Stomach (tissue), 9 donors: ENCODE results near the gene CIRBP. TPM values are rescaled to one million over a fixed set of nuclear protein-coding genes. Genes with fewer than 3 reads are reported as not detected.

Experiments used
- DNase-seq, 2 donors: peaks; one replicate each; pipeline versions ENCODE4 v3.0.0 to v3.0.0-alpha.2; 2013 to 2019
- H3K27ac ChIP-seq, 5 donors: fragments of 200-600 bp in 4 of 5; sonication (generic) in 4 of 5; one replicate each; pipeline ENCODE4 v1.5.1; 2013 to 2019; ENCODE audit warnings: mild to moderate bottlenecking in 1 of 5, moderate library complexity in 1 of 5
- H3K27me3 ChIP-seq, 3 donors: fragments of 200-600 bp; sonication (generic); one replicate each; pipeline ENCODE4 v1.5.1; 2017 to 2019; ENCODE audit warnings: mixed run types in 1 of 3
- H3K36me3 ChIP-seq, 4 donors: fragments of 200-600 bp; sonication (generic); 1 replicate in 3 of 4; 2 replicates in 1 of 4; pipeline ENCODE4 v1.5.1; 2016 to 2019
- H3K4me1 ChIP-seq, 4 donors: fragments of 200-600 bp; sonication (generic); one replicate each; pipeline ENCODE4 v1.5.1; 2016 to 2019
- H3K4me3 ChIP-seq, 4 donors: fragments of 200-600 bp; sonication (generic) in 3 of 4; one replicate each; pipeline ENCODE4 v1.5.1; 2016 to 2019; ENCODE audit warnings: mild to moderate bottlenecking in 1 of 4
- H3K9me3 ChIP-seq, 4 donors: fragments of 200-600 bp; sonication (generic); one replicate each; pipeline ENCODE4 v1.5.1; 2016 to 2019
- CTCF ChIP-seq, 7 experiments: fragments of 450-650 bp in 4 of 7; fragments of 200-600 bp in 3 of 7; sonication (generic) in 3 of 7; IDR thresholded peaks; one replicate each; pipeline ENCODE4 v1.5.1; 2016 to 2019; ENCODE audit warnings: antibody characterized with exemption in 7 of 7, control low read depth in 2 of 7, mild to moderate bottlenecking in 1 of 7
- EP300 ChIP-seq: sonication (generic); formaldehyde crosslinking; IDR thresholded peaks from one replicate; pipeline ENCODE4 v1.6.1; 2017; ENCODE audit warnings: antibody characterized with exemption
- POLR2A ChIP-seq, 4 donors: fragments of 450-650 bp; IDR thresholded peaks; one replicate each; pipeline ENCODE4 v1.6.1; 2016; ENCODE audit warnings: antibody characterized with exemption in 4 of 4, control low read depth in 2 of 4, mild to moderate bottlenecking in 1 of 4, moderate library complexity in 1 of 4
- POLR2AphosphoS5 ChIP-seq, 3 donors: sonication (generic); formaldehyde crosslinking; IDR thresholded peaks; one replicate each; pipeline ENCODE4 v1.6.1; 2016; ENCODE audit warnings: antibody characterized with exemption in 3 of 3
- WGBS, 5 donors: extraction: QIAGEN DNeasy Blood & Tissue Kit in 3 of 5; methylation state at CpG; one replicate each; pipeline versions ENCODE4 v1.1.5 to v1.1.7; 2013 to 2018; 5-methylcytosine and 5-hydroxymethylcytosine counted together
- intact Hi-C: fragments of 100-400 bp; cut with DNase I; formaldehyde crosslinking; loops from one replicate; pipeline ENCODE4 v1.15.1; 2023; ENCODE audit warnings: low total_unique reads
- polyA plus RNA-seq, 3 donors: library from polyadenylated mRNA; stranded (reverse); fragments of 200-250 nt; gene quantifications; one replicate each; pipeline ENCODE4 v1.2.3, GENCODE V29; 2013
- total RNA-seq, 5 donors: library from RNA; depleted of rRNA; stranded (reverse); fragments of >200 nt; gene quantifications; one replicate each; pipeline versions ENCODE4 v1.1.0 to v1.2.3, GENCODE V29; 2014 to 2016
- donor health status: healthy with polysubstance abuse.
- donor health status: Bipolar disorder and iron deficiency.
- donor health status: healthy.

CIRBP gene
- total and polyA plus RNA-seq, 8 donors, result 250 to 686 (median 356) TPM

- 23 to 40% (median 28%) methylated on average over 18 to 21 of the region's 21 CpGs for WGBS, 5 donors
- Histone ChIP-seq H3K27ac (peak overlapping the region; percentile 93 to 100 (median 100)), H3K4me1 (peaks cover 79 to 95% (median 89%) of the 10 kb centered on the region in 4 donors), H3K36me3 (peaks cover 6 to 10% (median 8%) of the 10 kb centered on the region in 4 donors), H3K27me3 (no peaks in the 10 kb centered on the region), H3K9me3 (no peaks in the 10 kb centered on the region), H3K4me3 (peak overlapping the region in 2 of 4 donors; percentile 52 to 69)
- intact Hi-C loops, result no loop called here
- no peak for DNase-seq
- TF ChIP-seq POLR2A (IDR thresholded peaks at IDR 0.05) (no peak), POLR2AphosphoS5 (IDR thresholded peaks at IDR 0.05) (no peak), EP300 (no peak), CTCF (IDR thresholded peaks at IDR 0.05) (no peak)
Measured at GRCh38 chr19:1262623-1263123, 6.5 kb upstream of the CIRBP start.

GRCh38 chr19:1263188-1263587 lies 5.9 kb upstream of the CIRBP start:
- Histone ChIP-seq H3K36me3 (peaks cover under 1 to 5% (median 2%) of the 10 kb centered on the region in 4 donors), H3K9me3 (no peaks in the 10 kb centered on the region), H3K4me1 (peaks cover 79 to 95% (median 89%) of the 10 kb centered on the region in 4 donors), H3K27me3 (no peaks in the 10 kb centered on the region), H3K27ac (peak overlapping the region; percentile 93 to 100 (median 100)), H3K4me3 (no peak overlapping the region)
- intact Hi-C loops, result no loop called here
- no peak for TF ChIP-seq POLR2AphosphoS5 (IDR thresholded peaks at IDR 0.05)
- TF ChIP-seq CTCF (IDR thresholded peaks at IDR 0.05), result no peak
- no peak for TF ChIP-seq EP300
- no peak for TF ChIP-seq POLR2A (IDR thresholded peaks at IDR 0.05)
- 47 to 75% (median 62%) methylated on average over 5 of the region's 5 CpGs for WGBS, 5 donors
- DNase-seq, result no peak

DNA sequence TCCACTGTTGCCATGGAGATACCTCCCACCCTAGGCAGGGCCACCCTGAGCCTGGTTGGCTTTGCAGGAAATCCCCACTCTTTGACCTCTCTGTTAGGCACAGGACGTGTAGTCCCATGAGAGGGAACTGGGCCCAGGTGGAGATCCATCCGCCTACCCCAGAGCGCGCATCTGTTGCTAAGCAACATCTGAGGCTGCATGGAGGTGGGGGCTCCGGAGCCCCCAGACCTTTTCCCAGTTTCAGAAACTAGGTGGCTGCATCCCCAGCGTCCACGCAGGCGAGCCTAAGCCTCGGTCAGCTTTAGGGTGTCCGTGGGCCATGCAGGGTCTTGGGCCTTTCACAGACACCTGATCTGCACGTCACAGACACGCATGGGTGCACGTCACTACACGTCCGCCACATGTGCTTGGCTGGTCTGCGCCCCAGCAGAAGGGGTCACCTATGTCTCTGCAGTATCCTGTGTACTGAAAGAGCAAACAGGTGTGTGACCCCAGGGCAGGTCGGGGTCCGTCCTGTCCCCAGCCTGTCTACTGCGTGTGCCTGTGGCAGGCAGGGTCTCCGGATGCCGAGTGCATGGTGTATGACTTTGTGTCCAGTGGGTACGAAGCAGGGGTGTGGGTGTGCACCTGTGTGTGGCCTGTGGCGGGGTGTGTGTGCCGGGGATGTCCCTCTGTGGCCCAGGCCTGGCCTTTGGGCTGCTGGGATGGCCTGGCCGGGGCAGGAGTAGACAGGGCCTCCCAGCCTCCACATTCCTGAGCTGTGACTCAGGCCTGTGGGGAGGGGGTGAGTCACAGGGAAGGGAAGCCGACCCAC lies 4.1 kb upstream of the CIRBP start:
- Histone ChIP-seq H3K9me3 (no peaks in the 10 kb centered on the region), H3K4me3 (peak overlapping the region in 1 of 4 donors; percentile 61), H3K36me3 (no peaks in the 10 kb centered on the region), H3K4me1 (peaks cover 71 to 85% (median 82%) of the 10 kb centered on the region in 4 donors), H3K27ac (peak overlapping the region; percentile 22 to 100 (median 100)), H3K27me3 (no peaks in the 10 kb centered on the region)
- 68 to 79% (median 76%) methylated on average over 20 to 26 of the region's 26 CpGs for WGBS, 5 donors
- peak in 2 of 3 donors; percentile 9 to 47 for TF ChIP-seq POLR2AphosphoS5 (IDR thresholded peaks at IDR 0.05)
- TF ChIP-seq EP300, result no peak
- DNase-seq, result peak; percentile 73 to 88
- intact Hi-C loops, result no loop called here

DNA sequence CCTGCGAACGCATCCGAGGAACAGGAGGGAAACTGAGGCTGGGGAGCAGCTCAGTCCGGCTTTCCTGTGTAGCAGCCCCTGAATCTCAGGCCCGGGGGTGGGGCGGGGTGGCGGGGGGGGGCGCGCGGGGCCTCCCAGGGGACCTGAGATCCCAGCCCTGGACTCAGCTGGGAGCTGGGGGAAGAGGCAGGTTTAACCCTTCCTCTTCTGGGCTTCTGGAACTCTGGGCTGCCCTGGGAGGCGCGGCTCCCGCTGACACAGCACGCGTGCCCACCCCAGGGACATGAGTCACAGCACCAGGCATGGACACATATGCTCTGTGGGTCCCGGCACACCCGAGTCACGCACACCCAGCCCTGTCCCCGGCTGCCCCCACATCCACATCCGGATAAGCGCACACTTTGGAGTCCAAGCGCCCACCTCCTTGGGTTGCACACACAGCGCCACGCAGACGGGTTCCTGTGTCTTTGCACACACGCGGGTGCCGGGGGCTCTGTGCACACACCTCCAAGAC lies 3.5 kb upstream of the CIRBP start:
- intact Hi-C loops, result loop anchor here (2.0 kb wide), 1 partner anchor 21 kb away; no protein-coding TSS in a partner anchor
- peak overlapping the region; percentile 80 to 100 (median 100) for H3K27ac ChIP-seq
- H3K9me3 ChIP-seq, result no peaks in the 10 kb centered on the region
- TF ChIP-seq POLR2A (IDR thresholded peaks at IDR 0.05), result no peak
- TF ChIP-seq POLR2AphosphoS5 (IDR thresholded peaks at IDR 0.05), result peak in 2 of 3 donors; percentile 12 to 22
- peaks cover 0 to 3% (median under 1%) of the 10 kb centered on the region in 4 donors for H3K36me3 ChIP-seq
- H3K4me1 ChIP-seq, result peaks cover 71 to 85% (median 82%) of the 10 kb centered on the region in 4 donors
- H3K4me3 ChIP-seq, result peak overlapping the region; percentile 44 to 61 (median 50)
- no peaks in the 10 kb centered on the region for H3K27me3 ChIP-seq
- DNase-seq, result peak in 1 of 2 donors; percentile 78
- 2 to 31% (median 13%) methylated on average over 15 to 28 of the region's 28 CpGs for WGBS, 5 donors
